Endodermal cell (in vitro differentiated cells): Measurements from ENCODE around the gene TENT5C. TPM values are rescaled to one million over a fixed set of nuclear protein-coding genes. Genes with fewer than 3 reads are reported as not detected.

ENCODE experiments used
- DNase-seq: peaks from one replicate; pipeline ENCODE4 v3.0.0-alpha.2; 2017
- H3K27ac ChIP-seq: 2 replicates; pipeline ENCODE4 v1.5.1; 2013; ENCODE audit warnings: mild to moderate bottlenecking, low read depth, low read length, moderate library complexity
- H3K27me3 ChIP-seq: 2 replicates; pipeline ENCODE4 v1.6.1; 2013; ENCODE audit warnings: mild to moderate bottlenecking, low read length, moderate library complexity; ENCODE audit not compliant: insufficient read depth, control insufficient read depth, poor library complexity, severe bottlenecking
- H3K36me3 ChIP-seq: 2 replicates; pipeline ENCODE4 v1.7.0; 2013; ENCODE audit warnings: mild to moderate bottlenecking, low read length, moderate library complexity; ENCODE audit not compliant: control insufficient read depth, insufficient read depth
- H3K4me1 ChIP-seq: one replicate; pipeline ENCODE4 v1.7.0; 2013; ENCODE audit warnings: low read length; ENCODE audit not compliant: control insufficient read depth, insufficient read depth
- H3K4me3 ChIP-seq: 2 replicates; pipeline ENCODE4 v1.5.1; 2013; ENCODE audit warnings: mild to moderate bottlenecking, low read length, moderate library complexity
- H3K9ac ChIP-seq: 2 replicates; pipeline ENCODE4 v1.6.1; 2013; ENCODE audit warnings: mild to moderate bottlenecking, low read length, moderate library complexity; ENCODE audit not compliant: poor library complexity, severe bottlenecking; ENCODE audit errors: extremely low read depth
- H3K9me3 ChIP-seq: 2 replicates; pipeline ENCODE4 v1.6.1; 2013; ENCODE audit warnings: mild to moderate bottlenecking, low read length, moderate library complexity; ENCODE audit not compliant: control insufficient read depth
- H3K27ac Mint-ChIP-seq: 2 replicates; pipeline ENCODE4 v1.8.0; 2020; ENCODE audit warnings: mixed read lengths
- H3K27me3 Mint-ChIP-seq: 2 replicates; pipeline ENCODE4 v1.8.0; 2021; ENCODE audit warnings: mild to moderate bottlenecking, mixed read lengths; ENCODE audit not compliant: insufficient read depth
- H3K36me3 Mint-ChIP-seq: 2 replicates; pipeline ENCODE4 v1.8.0; 2020; ENCODE audit warnings: low read depth, mixed read lengths
- H3K4me1 Mint-ChIP-seq: 2 replicates; pipeline ENCODE4 v1.8.0; 2020; ENCODE audit warnings: mixed read lengths
- H3K4me3 Mint-ChIP-seq: 2 replicates; pipeline ENCODE4 v1.8.0; 2020; ENCODE audit warnings: mild to moderate bottlenecking, moderate library complexity, mixed read lengths
- H3K9me3 Mint-ChIP-seq: 2 replicates; pipeline ENCODE4 v1.8.0; 2020; ENCODE audit warnings: mild to moderate bottlenecking, mixed read lengths
- CTCF ChIP-seq: fragments of 200-600 bp; sonication (generic); conservative IDR thresholded peaks from 2 replicates; pipeline ENCODE4 v1.5.0; 2021; ENCODE audit warnings: antibody characterized with exemption, mild to moderate bottlenecking
- WGBS, 2 experiments: methylation state at CpG; one replicate each; pipeline versions ENCODE4 v1.1.5 to v1.1.7; 2013; ENCODE audit warnings: missing lambda C conversion rate in 2 of 2, mixed read lengths in 1 of 2; ENCODE audit not compliant: insufficient coverage in 1 of 2, insufficient read length in 1 of 2; 5-methylcytosine and 5-hydroxymethylcytosine counted together
- total RNA-seq, 2 donors: library from RNA; stranded (reverse); fragmentation: NEBNext Ultra II Directional in 1 of 2; extraction: Animal tissue kit (Norgen Biotek cat#: 25700) in 1 of 2; gene quantifications; 2 replicates in 1 of 2; 3 replicates in 1 of 2; pipeline ENCODE4 v1.2.1, GENCODE V29; 2021

TENT5C gene
- total RNA-seq, 2 donors from 2014 or later, result 1.0 to 1.4 TPM

GRCh38 chr1:117670976-117671780 lies 65.3 kb downstream of the TENT5C start:
- DNase-seq, result peak; percentile 32
- peaks cover 15% of the 10 kb centered on the region for H3K4me1 Mint-ChIP-seq
- H3K4me3 ChIP-seq, result no peak overlapping the region
- H3K9me3 ChIP-seq, result no peaks in the 10 kb centered on the region
- WGBS, 2 experiments, result 93 to 100% methylated on average over 5 to 12 of the region's 15 CpGs
- H3K36me3 ChIP-seq, result no peaks in the 10 kb centered on the region
- no peaks in the 10 kb centered on the region for H3K27me3 ChIP-seq
- H3K4me1 ChIP-seq, result peaks cover 5% of the 10 kb centered on the region
- no peaks in the 10 kb centered on the region for H3K36me3 Mint-ChIP-seq
- no peaks in the 10 kb centered on the region for H3K9me3 Mint-ChIP-seq
- peak overlapping the region; percentile 40 for H3K27ac ChIP-seq
- H3K9ac ChIP-seq, result no peak overlapping the region
- H3K27me3 Mint-ChIP-seq, result no peaks in the 10 kb centered on the region
- no peak for TF ChIP-seq CTCF
- H3K27ac Mint-ChIP-seq, result peak overlapping the region; percentile 29
- no peak overlapping the region for H3K4me3 Mint-ChIP-seq

- H3K36me3 ChIP-seq, result no peaks in the 10 kb centered on the region
- H3K4me3 Mint-ChIP-seq, result no peak overlapping the region
- no peaks in the 10 kb centered on the region for H3K9me3 Mint-ChIP-seq
- peak; percentile 84 for DNase-seq
- peaks cover 16% of the 10 kb centered on the region for H3K4me1 Mint-ChIP-seq
- WGBS, 2 experiments, result 61 to 65% methylated on average over 2 to 6 of the region's 6 CpGs
- H3K4me1 ChIP-seq, result peaks cover 5% of the 10 kb centered on the region
- H3K36me3 Mint-ChIP-seq, result no peaks in the 10 kb centered on the region
- no peak overlapping the region for H3K4me3 ChIP-seq
- no peaks in the 10 kb centered on the region for H3K27me3 ChIP-seq
- no peaks in the 10 kb centered on the region for H3K27me3 Mint-ChIP-seq
- no peak overlapping the region for H3K9ac ChIP-seq
- peak; percentile 69 for TF ChIP-seq CTCF
- H3K9me3 ChIP-seq, result no peaks in the 10 kb centered on the region
- H3K27ac ChIP-seq, result peak overlapping the region; percentile 40
- no peak overlapping the region for H3K27ac Mint-ChIP-seq
Measured at GRCh38 chr1:117671781-117672501, 66.1 kb downstream of the TENT5C start.

- Histone ChIP-seq H3K4me3 (no peak overlapping the region), H3K4me1 (peaks cover 5% of the 10 kb centered on the region), H3K27ac (no peak overlapping the region), H3K27me3 (no peaks in the 10 kb centered on the region), H3K36me3 (no peaks in the 10 kb centered on the region), H3K9me3 (no peaks in the 10 kb centered on the region), H3K9ac (no peak overlapping the region)
- TF ChIP-seq CTCF, result no peak
- no peaks in the 10 kb centered on the region for H3K36me3 Mint-ChIP-seq
- DNase-seq, result no peak
- no peaks in the 10 kb centered on the region for H3K9me3 Mint-ChIP-seq
- peaks cover 16% of the 10 kb centered on the region for H3K4me1 Mint-ChIP-seq
- H3K27ac Mint-ChIP-seq, result no peak overlapping the region
- H3K27me3 Mint-ChIP-seq, result no peaks in the 10 kb centered on the region
- no peak overlapping the region for H3K4me3 Mint-ChIP-seq
- 94% methylated on average over 12 of the region's 12 CpGs for WGBS, 2 experiments
Measured at GRCh38 chr1:117672756-117673155, 66.9 kb downstream of the TENT5C start.
